Muscle of leg (tissue), 11 donors: ENCODE measurements around the gene RALGPS1. TPM values are rescaled to one million over a fixed set of nuclear protein-coding genes. Genes with fewer than 3 reads are reported as not detected.
"Not testable (repeated sequence)": the region's sequence is repeated elsewhere in the genome, so short reads cannot be mapped to it uniquely, and the experiment has no call there.

Experiments
- DNase-seq: peaks from one replicate; pipeline ENCODE4 v3.0.0; 2013
- H3K27ac ChIP-seq: one replicate; pipeline ENCODE4 v1.5.1; 2013; ENCODE audit warnings: mild to moderate bottlenecking, low read length, control low read depth
- H3K27me3 ChIP-seq: one replicate; pipeline ENCODE4 v1.6.1; 2013; ENCODE audit warnings: low read length; ENCODE audit not compliant: control insufficient read depth, insufficient read depth
- H3K36me3 ChIP-seq: one replicate; pipeline ENCODE4 v1.6.1; 2013; ENCODE audit warnings: low read length; ENCODE audit not compliant: control insufficient read depth, insufficient read depth
- H3K4me1 ChIP-seq: one replicate; pipeline ENCODE4 v1.6.1; 2013; ENCODE audit warnings: low read length; ENCODE audit not compliant: control insufficient read depth, insufficient read depth
- H3K4me3 ChIP-seq: one replicate; pipeline ENCODE4 v1.5.1; 2013; ENCODE audit warnings: low read length, control low read depth
- H3K9me3 ChIP-seq: replicated peaks from 2 replicates; pipeline ENCODE4 v1.6.1; 2013; ENCODE audit warnings: low read depth, low read length; ENCODE audit not compliant: control insufficient read depth
- WGBS: methylation state at CpG from one replicate; pipeline ENCODE4 v1.1.5; 2013; ENCODE audit warnings: missing lambda C conversion rate; ENCODE audit not compliant: insufficient coverage; 5-methylcytosine and 5-hydroxymethylcytosine counted together
- polyA plus RNA-seq, 8 donors: library from polyadenylated mRNA; unstranded; fragments of 120-200 nt; gene quantifications; one replicate each; pipeline versions ENCODE4 v1.2.1 to v1.2.3, GENCODE V29; 2013; ENCODE audit warnings: inconsistent platforms in 1 of 8, low replicate concordance in 1 of 8; ENCODE audit not compliant: insufficient read length in 8 of 8, insufficient read depth in 1 of 8
- total RNA-seq: library from RNA; stranded (reverse); fragments of 120-200 nt; gene quantifications from one replicate; pipeline ENCODE4 v1.2.4, GENCODE V29; 2013

Gene RALGPS1
- total and polyA plus RNA-seq, 9 donors = 4.6 to 8.6 (median 7.2) TPM

DNA sequence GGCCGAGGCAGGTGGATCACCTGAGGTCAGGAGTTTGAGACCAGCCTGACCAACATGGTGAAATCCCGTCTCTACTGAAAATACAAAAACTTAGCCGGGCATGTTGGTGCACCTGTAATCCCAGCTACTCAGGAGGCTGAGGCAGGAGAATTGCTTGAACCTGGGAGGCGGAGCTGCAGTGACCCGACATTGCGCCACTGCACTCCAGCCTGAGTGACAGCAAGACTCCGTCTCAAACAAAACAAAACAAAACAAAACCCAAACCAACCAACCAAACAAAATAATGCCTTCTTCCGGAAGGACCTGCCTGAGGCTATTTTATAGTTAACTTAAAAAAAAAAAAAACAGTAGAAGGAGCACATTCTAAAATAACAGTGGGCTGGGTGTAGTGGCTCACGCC, 103.4 kb downstream of the RALGPS1 start:
- H3K9me3 ChIP-seq = not testable (repeated sequence)
- WGBS = 86% methylated on average over 4 of the region's 9 CpGs

DNA sequence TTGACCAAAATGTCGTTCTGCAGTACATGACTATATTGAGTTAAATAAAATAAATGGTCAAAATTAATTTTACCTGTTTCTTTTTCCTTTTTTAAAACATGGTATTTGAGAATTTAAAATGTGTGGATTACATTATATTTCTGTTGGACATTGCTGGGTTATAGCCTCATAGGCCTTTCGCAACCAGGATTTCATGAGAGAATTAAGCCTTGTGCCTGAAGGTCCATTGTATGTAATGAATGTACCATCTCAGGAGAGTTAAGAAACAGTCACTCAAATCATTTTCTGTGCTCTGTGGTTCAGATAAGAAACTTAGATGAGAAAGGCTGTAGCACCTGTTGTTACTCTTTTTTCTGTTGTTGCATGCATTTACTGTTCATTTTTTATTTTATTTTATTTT, 104.4 kb downstream of the RALGPS1 start:
- Histone ChIP-seq H3K27ac (no peak overlapping the region), H3K4me3 (no peak overlapping the region), H3K36me3 (no peaks in the 10 kb centered on the region), H3K27me3 (no peaks in the 10 kb centered on the region), H3K4me1 (peaks cover 31% of the 10 kb centered on the region), H3K9me3 (no peaks in the 10 kb centered on the region)
- DNase-seq = no peak
- 100% methylated on average over 1 of the region's 2 CpGs for WGBS

More for the DNA sequence above, 103.4 kb downstream of the RALGPS1 start:
- H3K36me3 ChIP-seq, H3K4me3 ChIP-seq, DNase-seq, H3K27me3 ChIP-seq, H3K27ac ChIP-seq: not testable (repeated sequence)
- H3K4me1 ChIP-seq = peaks cover 28% of the 10 kb centered on the region

- H3K27me3 ChIP-seq = no peaks in the 10 kb centered on the region
- no peak for DNase-seq
- 100% methylated on average over 1 of the region's 4 CpGs for WGBS
- no peak overlapping the region for H3K4me3 ChIP-seq
- H3K4me1 ChIP-seq = peaks cover 26% of the 10 kb centered on the region
- H3K27ac ChIP-seq = peak overlapping the region; percentile 50
- H3K36me3 ChIP-seq = no peaks in the 10 kb centered on the region
- H3K9me3 ChIP-seq = no peaks in the 10 kb centered on the region
Measured at GRCh38 chr9:127020036-127020801, 105.6 kb downstream of the RALGPS1 start.

DNA sequence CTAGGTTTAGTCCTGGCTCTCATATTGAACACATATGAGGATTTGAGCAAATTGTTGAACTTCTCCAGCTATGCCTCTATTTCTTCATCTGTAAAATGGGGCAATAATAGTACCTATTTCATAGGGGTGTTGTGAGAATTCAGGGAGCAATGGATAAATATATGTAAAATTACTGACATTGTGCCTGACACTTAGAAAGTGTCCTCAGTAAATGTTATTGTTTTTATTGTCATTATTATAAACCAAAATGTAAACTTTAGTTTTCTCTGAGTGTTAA, 106.2 kb downstream of the RALGPS1 start:
- H3K4me1 ChIP-seq = peaks cover 26% of the 10 kb centered on the region
- H3K4me3 ChIP-seq = no peak overlapping the region
- H3K9me3 ChIP-seq = no peaks in the 10 kb centered on the region
- peak overlapping the region; percentile 98 for H3K27ac ChIP-seq
- no peaks in the 10 kb centered on the region for H3K36me3 ChIP-seq
- no peaks in the 10 kb centered on the region for H3K27me3 ChIP-seq
- DNase-seq = no peak

DNA sequence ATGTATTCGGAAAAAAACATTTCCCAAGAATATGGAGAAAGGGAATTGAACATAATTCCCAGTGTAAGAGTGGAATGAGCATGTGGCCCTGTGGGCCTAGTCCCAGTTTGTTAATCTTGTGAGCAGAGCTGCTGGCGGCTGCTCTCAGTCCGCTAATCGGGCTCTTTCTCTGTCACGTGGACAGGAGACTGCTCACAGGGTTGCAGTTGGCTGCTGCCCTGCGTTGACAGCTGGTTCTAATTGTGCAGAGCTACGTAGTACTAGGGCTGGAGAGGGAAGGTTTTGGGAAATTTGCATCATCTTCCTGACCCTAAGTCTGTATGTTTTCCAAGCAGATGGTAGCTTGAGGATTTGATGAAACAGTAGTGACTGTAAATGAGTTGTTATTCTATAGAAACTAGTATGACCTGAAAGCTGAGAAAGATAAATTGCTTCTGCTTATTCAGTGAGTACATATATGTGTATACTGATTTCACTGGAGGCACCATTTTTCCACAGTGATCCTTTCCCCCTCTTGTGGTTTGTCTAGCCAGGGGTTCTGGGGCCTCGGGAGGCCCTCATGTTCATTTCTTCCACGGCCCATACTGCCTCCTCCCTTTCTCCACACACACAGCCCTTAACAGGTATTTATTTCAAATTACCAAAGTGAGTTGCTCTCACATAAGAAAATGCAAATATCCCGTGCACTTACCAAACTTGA, 107.2 kb downstream of the RALGPS1 start:
- DNase-seq = peak; percentile 99
- Histone ChIP-seq H3K36me3 (no peaks in the 10 kb centered on the region), H3K27me3 (no peaks in the 10 kb centered on the region), H3K4me3 (no peak overlapping the region), H3K4me1 (peaks cover 26% of the 10 kb centered on the region), H3K9me3 (no peaks in the 10 kb centered on the region), H3K27ac (peak overlapping the region; percentile 98)
- WGBS = 12% methylated on average over 5 of the region's 10 CpGs

DNA sequence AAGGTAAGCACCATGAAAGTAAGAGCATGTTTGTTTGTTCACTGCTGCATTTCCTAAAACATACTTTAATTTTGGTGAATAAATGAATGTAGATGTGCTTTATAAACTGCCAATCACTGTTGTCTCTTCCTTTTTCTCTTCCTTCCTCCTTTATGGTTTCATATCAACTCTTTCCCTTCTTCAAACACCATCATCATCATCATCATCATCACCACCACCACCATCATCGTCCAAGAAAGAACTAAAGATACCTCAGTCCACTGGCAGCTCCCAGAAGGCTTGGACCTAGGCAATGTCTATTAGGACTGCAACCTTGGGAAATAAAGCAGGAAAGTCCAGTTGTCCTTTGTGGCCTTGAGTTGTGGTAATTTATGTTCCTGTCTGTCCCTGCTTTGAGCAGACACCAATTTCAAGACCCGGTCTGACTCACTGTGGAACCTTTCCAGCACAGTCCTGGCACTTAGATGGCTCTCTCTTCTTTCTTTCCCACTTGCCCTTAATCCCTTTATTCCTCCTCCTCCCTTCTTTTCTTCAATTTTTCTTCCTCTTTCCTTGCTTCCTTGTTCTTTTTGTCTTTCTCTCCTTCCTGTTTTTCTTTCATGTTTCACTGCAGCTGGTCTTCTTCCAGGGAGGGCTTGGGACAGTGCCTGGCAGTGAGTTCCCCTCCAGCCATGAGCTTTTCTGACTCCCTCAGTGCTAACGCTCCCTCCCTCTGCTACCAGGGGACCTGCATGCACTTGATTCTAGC, 108.5 kb downstream of the RALGPS1 start:
- H3K4me1 ChIP-seq = peaks cover 26% of the 10 kb centered on the region
- H3K9me3 ChIP-seq = no peaks in the 10 kb centered on the region
- H3K36me3 ChIP-seq = no peaks in the 10 kb centered on the region
- H3K27ac ChIP-seq = peak overlapping the region; percentile 98
- no peaks in the 10 kb centered on the region for H3K27me3 ChIP-seq
- whole genome bisulfite sequencing = 3% methylated on average over 2 of the region's 3 CpGs
- no peak overlapping the region for H3K4me3 ChIP-seq
- peak; percentile 64 for DNase-seq

DNA sequence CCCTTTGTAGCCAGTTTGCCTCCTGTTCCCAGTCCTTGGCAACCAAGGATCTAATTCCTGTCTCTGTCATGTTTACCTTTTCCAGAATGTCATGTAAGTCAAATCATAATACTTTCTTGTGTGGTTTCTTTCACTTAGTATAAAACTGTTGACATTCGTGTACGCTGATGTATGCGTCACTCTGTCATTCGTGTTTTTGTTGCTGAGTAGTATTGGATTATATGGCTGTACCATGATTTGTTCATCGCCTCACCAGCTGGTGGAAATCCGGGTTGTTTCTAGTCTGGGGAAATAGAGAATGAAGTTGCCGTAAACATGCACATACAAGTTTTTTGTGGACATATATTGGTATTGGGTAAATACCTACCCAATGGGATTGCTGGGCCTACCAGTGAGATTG, 110.5 kb downstream of the RALGPS1 start:
- peaks cover 26% of the 10 kb centered on the region for H3K4me1 ChIP-seq
- no peak for DNase-seq
- H3K27me3 ChIP-seq = no peaks in the 10 kb centered on the region
- H3K36me3 ChIP-seq = no peaks in the 10 kb centered on the region
- H3K9me3 ChIP-seq = no peaks in the 10 kb centered on the region
- WGBS = 100% methylated on average over 4 of the region's 7 CpGs
- no peak overlapping the region for H3K27ac ChIP-seq
- no peak overlapping the region for H3K4me3 ChIP-seq

GRCh38 chr9:127027694-127028093, 113.1 kb downstream of the RALGPS1 start:
- Histone ChIP-seq H3K4me1 (peaks cover 8% of the 10 kb centered on the region), H3K4me3 (no peak overlapping the region), H3K27ac (no peak overlapping the region), H3K27me3 (no peaks in the 10 kb centered on the region), H3K36me3 (no peaks in the 10 kb centered on the region), H3K9me3 (no peaks in the 10 kb centered on the region)
- no peak for DNase-seq
- 77% methylated on average over 2 of the region's 2 CpGs for WGBS

- Histone ChIP-seq H3K36me3 (no peaks in the 10 kb centered on the region), H3K4me3 (no peak overlapping the region), H3K4me1 (peaks cover 14% of the 10 kb centered on the region), H3K27ac (no peak overlapping the region), H3K27me3 (no peaks in the 10 kb centered on the region), H3K9me3 (no peaks in the 10 kb centered on the region)
- DNase-seq = no peak
- whole genome bisulfite sequencing = 72% methylated on average over 8 of the region's 11 CpGs
Measured at GRCh38 chr9:127029548-127029947, 115.0 kb downstream of the RALGPS1 start.
